HG02588 (cell line): ENCODE results near the gene ZC3H12C.

Experiments
- ATAC-seq: cut with Tn5 transposase; IDR thresholded peaks from one replicate; pipeline ENCODE4 v1.9.1; 2021; ENCODE audit warnings: mild to moderate bottlenecking, moderate library complexity; ENCODE audit not compliant: unreplicated experiment

The ZC3H12C gene

DNA sequence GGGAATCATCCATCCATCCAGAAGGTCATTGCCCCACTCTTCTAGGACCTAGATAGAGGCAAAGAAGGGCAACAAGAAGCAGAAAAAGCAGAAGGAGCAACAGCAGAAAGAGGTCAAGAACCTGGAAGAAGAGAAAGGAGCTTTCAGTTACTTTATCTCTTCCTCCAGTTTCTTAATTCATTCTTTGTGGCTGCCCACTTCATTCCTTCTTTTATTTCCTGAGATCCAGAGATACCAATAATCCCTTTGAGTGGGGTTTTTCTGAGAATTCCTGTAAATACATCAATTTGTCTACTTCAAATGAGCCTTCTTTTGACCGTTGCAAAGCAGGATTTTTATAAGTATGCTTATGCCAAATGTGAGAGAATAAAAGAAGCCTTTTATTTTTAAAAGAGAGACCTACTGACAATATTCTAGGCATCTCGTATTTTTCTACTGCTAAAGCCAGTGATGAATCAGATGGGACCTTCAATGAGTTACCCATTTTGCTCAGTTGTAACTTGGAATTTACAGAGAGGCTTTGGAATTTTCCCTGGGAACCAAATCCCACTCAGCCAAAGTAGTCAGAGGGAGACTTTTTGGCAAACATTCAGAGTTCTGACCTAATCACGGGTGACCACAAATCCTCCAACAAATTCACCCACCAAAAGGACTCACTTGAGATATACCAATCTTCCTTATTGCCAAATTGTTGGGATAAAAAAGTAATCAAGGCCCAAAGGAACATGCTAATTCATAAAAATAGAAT lies 54.9 kb downstream of the ZC3H12C start:
- ATAC-seq, result no peak

DNA sequence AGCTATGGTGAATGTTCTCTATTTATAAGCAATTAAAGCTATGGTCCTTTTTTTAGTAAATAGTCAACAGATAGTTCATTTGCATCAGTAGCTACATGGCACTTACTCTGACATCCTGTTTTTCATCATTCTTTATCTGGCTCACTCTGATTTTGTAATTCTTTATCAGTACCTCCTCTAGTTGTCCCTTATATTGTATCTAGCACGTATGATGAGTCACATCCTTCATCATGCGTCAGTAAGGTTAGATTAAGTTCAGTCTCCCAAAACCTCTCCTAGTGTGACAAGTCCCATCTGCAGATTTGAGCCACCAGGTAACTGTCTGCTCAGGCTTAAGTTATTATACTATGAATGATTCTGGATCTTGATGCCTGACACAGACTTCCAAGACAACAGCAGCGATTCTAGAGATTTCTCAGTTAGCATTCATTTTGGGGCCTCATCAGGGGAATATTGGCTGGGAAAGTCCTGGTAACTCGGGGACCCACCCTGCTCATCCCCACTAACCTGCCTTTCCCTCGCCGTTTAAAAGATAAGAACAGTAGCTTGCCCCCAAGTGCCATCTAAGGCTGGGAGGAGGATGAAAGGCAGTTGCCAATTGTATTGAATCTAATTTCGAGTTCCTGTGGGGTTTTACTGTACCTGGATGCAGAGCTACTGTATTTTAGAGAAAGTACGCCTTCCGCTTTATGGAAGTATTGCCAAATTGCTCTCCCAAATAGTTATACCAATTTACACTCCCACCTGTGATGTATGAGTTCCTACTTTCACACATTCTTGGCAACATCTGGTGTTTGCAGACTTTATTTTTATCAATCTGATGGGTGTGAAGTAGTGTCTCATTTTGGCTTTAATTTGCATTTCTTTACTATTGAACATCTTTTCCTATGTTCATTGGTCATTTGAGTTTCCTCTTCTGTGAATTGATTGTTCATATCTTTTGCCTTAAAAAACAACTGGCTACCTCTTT lies 55.9 kb downstream of the ZC3H12C start:
- ATAC-seq, result no peak

DNA sequence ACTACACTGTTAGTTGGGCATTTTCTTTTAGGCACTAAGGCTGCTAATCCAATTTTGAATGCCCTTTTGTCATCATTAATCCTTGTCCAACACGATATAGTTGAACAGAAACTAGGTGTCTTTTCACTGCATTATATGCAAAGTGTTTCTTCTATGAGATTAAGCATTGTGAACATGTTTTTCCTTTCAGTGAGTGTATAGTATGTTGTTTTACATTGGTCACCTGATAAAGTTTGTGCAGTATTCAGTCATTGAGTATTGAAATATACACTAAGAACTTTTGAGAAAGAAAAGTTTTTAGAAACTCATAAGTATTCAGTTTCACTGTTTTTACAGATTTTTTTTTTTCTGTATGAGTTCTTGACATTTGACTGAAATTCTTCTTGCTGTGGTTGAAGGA lies 59.0 kb downstream of the ZC3H12C start:
- ATAC-seq, result no peak

DNA sequence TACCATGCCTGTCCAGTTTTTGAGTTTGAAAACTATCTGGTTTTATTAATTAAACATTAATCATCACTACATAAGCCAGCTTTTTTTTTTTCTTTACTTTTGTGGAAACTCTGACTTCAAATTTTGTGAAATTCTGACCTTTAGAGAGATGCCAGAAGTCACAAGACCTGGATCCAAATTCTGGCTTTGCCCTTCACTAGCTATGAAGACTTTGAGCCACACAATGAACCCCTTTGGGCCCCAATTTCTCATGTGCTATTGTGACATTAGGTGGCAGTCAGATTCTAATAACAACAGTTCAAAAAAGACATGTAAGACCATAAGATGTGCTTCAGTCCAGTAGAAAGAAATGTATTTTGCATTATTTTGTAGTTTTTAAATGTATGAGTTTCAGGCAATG lies 60.3 kb downstream of the ZC3H12C start:
- ATAC-seq, result no peak

DNA sequence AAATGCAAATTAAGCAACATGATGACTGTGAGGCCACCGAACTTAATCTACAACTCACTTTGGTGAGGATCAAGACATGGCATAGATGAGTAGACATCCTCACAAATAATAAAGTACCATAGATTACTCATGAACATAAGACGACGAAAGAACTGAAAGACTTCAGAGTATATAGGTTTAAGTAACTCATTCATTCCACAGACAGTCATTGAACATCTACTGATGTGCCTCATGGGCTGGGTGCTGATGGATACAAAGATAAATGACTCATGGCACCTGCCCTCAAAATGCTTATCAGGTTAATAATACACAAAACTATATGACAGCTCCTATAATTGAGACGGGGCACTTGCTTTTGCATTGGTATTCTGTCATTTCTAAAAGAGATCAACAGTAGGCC lies 63.3 kb downstream of the ZC3H12C start:
- ATAC-seq, result no peak

DNA sequence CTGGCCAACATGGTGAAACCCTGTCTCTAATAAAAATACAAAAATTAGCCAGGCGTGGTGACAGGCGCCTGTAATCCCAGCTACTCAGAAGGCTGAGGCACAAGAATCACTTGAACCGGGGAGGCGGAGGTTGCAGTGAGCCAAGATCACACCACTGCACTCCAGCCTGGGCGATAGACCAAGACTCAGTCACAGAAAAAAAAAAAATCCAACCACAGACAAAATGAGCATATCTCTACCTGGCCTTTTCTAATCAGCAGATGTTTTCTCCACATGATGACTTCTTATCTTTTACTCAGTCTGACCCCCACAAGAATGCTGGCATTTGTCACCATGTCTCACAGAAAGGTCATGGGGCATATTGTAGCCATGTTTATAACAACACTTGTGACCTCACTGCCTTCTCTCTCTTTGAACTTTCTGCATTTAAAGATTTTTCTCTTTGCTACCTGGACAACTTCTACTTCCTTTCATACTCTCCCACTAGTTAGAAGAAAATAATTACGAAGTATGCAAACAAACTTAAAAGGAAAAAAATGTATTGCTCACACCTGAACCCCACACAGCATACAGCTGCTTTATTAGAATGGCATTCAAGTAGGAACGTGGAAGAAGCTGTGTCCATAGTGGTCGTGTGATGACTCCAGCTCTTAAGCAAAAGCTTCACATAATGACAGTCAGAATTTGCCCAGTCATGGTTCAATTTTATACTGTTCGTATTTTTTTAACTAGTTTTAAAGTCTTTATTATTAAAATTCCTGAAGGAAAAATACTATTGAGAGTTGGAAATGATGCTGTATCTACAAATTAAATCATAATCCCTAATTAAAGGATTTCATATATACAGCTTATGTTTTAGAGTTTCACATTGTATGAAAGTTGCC lies 65.4 kb downstream of the ZC3H12C start:
- ATAC-seq, result no peak

DNA sequence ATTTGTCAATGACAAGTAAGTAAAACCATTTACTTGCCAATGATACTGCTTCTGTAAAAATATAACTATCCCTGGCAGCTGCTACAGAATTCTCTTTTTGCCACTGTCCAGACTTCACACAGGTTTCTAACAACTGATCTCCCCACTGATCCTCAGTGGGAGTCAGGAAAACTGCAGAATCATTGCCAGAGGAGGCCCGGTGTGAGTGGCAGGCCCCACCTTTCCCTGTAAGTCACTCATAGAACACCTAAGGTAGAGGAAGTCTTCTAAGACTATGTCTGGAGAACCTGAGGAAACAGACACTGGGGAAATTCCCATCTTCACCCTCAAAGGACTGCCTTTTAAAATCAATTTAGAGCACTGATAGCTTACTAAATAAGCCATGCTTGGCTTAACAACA lies 66.3 kb downstream of the ZC3H12C start:
- no peak for ATAC-seq

DNA sequence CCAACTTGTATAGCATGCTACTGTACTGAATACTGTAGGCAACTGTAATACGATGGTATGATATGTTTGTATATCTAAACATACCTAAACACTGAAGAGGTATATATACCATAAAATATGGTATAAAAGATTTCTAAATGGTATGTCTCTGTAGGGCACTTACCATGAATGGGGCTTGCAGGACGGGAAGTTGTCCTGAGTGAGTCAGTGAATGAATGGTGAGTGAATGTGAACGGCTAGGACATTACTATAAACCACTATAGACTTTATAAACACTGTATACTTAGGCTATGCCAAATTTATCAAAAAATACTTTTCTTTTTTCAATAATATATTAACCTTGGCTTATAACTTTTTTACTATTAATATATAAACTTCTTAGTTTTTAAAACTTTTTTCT lies 66.8 kb downstream of the ZC3H12C start:
- no peak for ATAC-seq

DNA sequence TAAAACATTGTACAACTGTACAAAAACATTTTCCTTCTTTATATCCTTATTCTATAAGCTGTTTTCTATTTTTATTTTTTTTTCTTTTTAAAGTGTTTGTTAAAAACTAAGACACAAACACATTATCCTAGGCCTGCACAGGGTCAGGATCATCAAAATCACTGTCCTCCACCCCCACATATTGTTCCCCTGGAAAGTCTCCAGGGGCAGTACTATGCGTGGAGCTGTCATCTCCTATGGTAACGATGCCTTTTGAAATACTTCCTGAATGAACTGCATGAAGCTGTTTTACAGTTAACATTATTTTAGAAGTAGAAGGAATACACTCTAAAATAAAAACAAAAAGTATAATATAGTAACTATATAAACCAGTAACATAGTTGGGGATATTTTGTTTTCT lies 67.2 kb downstream of the ZC3H12C start:
- no peak for ATAC-seq

DNA sequence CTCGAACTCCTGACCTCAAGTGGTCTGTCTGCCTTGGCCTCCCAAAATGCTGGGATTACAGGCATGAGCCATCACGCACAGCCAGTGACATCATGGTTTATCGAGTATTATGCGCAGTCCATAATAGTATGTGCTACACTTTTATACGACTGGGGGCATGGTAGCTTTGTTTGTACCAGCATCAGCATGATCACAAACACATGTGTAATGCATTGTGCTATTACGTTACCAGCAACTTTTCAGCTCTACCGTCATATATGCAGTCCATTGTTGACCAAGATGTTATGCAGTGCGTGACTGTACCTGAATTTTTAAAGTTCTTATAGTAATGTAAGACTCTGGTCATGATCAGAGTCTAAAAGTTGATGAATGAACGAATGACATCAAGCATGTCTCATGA lies 67.9 kb downstream of the ZC3H12C start:
- ATAC-seq, result no peak

DNA sequence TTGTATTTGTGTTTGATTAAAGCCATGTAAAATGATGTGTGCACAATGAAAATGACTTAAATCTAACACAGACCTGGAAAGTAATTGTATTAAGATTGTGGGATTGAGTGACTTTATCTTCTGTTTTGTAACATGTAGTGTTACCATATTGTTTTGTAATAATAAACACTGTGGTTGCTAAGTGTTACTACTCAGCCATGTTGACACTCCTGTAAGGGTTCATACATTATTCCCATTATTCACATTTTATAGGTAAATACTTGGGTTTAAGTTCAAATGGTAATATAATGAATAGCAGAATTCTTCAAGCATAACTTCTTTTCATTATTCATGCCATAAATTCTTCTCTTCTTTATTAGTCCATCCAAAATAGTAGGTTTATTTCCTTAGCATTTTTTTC lies 69.0 kb downstream of the ZC3H12C start:
- no peak for ATAC-seq

DNA sequence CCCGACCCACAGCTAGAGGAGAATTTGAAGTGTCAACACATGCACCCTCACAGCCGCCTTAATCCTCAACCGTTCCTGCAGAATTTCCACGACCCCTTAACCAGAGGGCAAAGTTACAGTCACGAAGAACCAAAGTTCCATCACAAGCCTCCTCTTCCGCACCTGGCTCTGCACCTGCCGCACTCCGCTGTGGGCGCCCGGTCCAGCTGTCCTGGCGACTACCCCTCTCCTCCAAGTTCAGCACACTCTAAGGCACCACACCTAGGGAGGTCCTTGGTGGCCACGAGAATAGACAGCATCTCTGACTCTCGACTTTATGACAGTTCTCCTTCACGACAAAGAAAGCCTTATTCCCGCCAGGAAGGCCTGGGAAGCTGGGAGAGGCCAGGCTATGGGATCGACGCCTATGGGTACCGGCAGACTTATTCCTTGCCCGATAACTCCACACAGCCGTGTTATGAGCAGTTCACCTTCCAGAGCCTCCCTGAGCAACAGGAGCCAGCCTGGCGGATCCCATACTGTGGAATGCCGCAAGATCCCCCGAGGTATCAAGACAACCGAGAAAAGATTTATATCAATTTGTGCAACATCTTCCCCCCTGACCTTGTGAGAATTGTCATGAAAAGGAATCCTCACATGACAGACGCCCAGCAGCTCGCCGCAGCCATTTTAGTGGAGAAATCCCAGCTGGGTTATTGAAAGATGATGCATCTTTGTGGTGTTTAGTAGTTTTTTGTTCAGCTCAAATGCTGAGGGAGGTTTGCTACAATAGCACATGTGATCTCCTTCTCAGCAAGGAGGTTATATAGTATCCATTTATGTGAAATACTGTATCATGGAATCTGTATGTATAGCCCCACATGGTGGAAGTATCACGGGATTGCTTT lies 72.1 kb downstream of the ZC3H12C start:
- ATAC-seq, result no peak

DNA sequence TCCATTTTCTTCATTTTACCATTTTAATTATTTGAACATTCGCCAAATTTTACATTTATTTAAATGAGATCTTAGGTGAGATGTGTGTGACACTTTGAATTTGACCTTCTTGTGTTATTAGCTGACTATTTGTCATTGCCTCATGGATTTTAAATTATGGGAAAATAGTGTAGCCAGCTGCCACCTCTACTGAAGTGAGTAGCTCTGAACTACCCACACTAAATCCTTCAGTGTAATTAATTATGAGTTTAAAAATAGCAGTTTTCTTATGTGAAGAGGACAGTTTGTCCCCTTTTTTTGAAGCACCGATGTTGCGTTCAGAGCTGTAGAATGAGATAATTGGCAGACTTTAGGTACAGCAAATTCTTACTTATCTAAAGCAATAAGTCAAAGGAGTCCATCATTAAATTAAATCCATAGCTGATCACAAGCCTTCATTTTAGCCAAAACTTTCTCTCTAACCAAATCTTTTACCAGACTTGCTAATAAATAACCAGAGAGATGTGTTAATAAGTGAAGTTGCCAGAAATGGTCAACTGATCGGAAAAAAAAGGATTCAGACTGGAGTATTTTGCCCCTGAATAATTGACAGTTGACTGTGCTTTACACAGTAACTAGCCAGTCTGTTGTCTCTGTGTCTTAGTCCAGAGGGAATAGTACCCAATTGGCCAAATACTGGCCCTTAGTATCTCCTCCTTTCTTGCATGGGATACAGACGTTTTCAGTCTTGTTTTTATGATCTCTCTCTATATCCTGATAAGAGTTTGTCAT lies 75.0 kb downstream of the ZC3H12C start:
- no peak for ATAC-seq

DNA sequence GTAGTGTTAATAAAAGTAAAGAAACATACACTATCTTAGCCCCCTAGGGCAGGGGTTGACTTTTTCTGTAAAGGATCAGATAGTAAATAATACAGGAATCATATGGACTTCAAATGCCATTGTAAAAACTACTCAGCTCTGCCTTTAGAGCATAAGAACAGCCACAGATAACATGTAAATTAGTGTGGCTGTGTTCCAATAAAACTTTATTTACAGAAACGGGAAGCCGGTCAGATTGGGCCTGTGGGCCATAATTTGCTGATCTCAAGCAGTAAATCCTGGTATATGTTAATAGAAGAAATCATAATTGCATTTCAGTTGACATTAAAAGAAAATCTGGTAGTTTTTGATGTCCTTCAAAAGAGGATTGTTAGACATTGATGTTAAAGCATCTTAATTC lies 76.5 kb downstream of the ZC3H12C start:
- ATAC-seq, result no peak

DNA sequence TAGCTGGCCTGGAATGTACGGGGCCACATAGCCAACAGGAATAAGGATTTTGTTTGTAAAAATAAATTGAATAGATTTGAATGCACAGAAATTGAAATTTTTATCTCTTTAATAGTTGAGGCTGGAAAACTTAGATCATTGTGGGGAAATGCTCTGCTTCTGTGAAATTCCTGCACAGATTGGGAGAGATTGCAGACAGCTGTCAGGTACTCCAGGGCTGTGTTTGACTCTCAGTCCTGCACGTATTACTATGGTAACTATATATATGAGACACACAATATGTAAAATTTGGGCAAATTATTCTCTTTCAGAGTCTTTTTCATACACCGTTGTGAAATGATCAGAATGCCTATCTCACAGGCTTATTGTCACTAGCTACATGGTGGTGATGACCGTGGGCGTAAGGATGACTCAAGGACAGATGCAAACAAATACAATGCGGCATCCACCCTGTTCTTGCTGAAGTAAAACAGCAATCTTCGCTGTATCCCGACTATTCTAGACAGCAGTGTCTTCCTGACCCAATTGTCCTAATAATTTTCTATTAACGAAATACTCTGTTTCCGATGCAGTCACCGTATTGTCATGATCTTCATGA lies 79.4 kb downstream of the ZC3H12C start:
- ATAC-seq, result no peak

DNA sequence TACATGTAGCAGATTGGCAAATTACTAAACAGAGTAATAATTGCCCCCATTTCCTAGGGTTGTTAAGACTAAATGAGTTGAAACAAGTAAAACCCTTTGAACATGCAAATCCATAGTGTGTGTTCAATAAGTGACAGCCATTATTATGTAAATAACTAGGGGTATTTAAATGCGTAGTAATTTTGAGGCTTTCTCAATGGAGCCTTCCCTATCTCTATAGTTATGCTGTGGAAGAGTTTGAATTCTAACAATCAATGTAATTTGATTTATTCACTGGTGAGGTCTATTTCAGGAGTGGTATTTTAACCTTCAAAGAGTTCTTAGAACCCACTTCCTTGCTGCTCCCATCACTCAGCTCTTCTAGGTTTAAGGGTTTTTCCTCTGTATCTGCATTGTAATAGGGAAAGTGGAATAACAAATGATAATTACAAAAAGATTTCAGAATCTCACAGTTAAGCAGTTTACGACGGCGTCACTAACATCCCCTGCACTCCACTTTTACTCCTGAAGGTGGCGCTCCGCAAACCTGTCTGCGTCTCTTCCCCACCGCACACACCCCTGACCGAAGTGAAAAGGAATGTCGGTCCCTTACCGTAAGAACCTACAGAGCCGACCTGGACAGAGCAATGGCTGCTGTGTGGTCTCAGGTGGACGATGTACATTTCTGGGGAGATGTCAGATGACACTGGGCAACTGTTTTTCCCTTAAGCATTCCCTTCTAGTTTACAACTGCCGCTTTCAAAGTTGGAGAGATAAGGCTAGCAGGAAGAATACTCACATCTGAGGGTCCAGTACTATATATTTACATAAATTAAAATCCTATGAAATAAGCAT lies 80.8 kb downstream of the ZC3H12C start:
- peak; percentile 57 for ATAC-seq

DNA sequence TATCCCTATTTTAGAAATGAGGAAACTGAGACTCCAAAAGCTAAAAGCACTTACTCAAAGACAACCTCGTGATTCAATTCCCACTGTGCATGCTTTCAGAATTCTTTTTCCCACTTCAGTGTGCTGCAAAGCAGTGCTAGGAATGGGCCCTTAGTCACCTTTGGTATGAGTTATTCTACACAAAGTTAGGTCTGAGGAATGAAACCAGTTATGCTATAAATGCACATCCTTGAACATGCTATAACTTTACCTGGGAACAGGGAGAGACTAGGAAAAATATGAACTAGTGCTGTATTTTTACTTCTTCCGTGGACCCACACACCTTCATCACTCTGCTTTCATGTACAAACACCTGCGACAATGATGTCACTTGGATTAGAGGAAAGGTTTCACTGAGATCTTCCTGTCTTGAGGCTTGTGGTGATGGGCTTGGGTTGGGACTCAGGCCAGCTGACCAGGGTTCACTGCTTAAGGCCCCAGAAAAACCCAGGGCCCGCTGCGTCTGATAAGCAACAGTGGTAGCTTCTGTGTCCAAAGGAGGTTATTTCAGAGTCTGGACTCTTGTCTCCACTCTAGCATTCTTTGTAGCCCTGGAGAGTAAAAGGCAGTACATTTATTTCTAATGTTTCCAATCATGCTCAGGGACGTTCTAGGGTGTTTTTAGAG lies 81.6 kb downstream of the ZC3H12C start:
- ATAC-seq, result no peak
